ENCODE measurements around the gene JMJD1C.

Gene JMJD1C

DNA sequence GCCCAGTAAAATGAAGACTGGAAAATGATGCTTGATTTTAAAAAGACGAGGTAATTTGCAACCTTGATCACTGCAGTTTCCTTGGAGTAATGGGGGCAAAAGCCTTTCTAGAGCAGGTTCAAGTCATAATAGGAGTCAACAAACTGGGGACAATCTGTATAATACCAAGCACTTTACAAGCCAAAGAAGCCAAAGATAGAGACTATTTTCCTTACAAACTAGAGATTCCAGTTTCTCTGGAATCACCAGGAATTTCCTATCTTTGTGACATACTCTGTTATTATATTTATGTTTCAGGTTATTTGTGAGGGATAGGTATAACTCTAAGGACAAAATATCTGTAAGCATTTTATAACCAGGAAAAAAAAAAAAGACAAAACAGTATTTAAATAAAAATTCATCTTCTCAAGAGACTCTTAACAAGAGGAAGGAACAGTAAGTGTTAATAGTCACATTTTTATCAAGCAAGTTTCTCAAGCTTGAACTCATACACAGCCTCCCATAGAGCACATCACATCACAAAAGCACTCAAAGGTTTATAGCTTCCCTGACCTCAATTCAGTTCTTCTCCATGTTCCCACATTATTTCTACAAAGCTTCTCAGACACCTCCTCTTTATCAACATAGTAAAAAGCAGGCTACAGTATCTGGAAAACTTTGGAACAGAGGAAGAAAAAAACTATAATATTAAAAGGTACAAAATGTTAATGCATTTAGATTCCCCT is 18.9 kb downstream of the JMJD1C start:
- Histone ChIP-seq H2BK120ac (ENCODE audit: low read depth, low read length) (no peak overlapping the region), H2AK5ac (ENCODE audit: low read depth, low read length) (no peak overlapping the region), H3K27me3 (ENCODE audit: control insufficient read depth in 3 of 3, insufficient read depth in 3 of 3, low read depth in 1 of 3, low read length in 3 of 3) (no peaks in the 10 kb centered on the region), H4K8ac (ENCODE audit: low read depth, low read length) (no peak overlapping the region), H3K23ac (ENCODE audit: low read depth, low read length, poor library complexity) (no peak overlapping the region), H2BK12ac (ENCODE audit: low read length) (no peak overlapping the region), H3K14ac (ENCODE audit: low read length) (no peak overlapping the region), H3K4me3 (ENCODE audit: low read length in 2 of 2) (no peak overlapping the region), H3K27ac (replicated peaks; ENCODE audit: low read length) (no peak overlapping the region), H2AFZ (ENCODE audit: low read length) (no peak overlapping the region), H2BK5ac (ENCODE audit: low read length) (no peak overlapping the region), H3K9ac (ENCODE audit: low read depth, low read length, poor library complexity) (no peak overlapping the region), H3K79me1 (ENCODE audit: low read depth, low read length) (peaks cover 4% of the 10 kb centered on the region), H3K4me2 (ENCODE audit: insufficient read depth, low read length, poor library complexity, severe bottlenecking) (no peak overlapping the region), H3K4ac (ENCODE audit: low read length) (no peak overlapping the region), H3K4me1 (ENCODE audit: control insufficient read depth in 2 of 2, insufficient read depth in 1 of 2, low read depth in 1 of 2, low read length in 2 of 2) (no peaks in the 10 kb centered on the region), H2BK15ac (ENCODE audit: low read length) (no peak overlapping the region), H4K91ac (ENCODE audit: low read depth, low read length, poor library complexity) (no peak overlapping the region), H3K9me3 (replicated peaks in 1 of 2; ENCODE audit: control insufficient read depth in 2 of 2, insufficient read depth in 1 of 2, low read depth in 1 of 2, low read length in 2 of 2) (peaks cover 0 to 12% of the 10 kb centered on the region in 2 donors), H3K18ac (ENCODE audit: low read length) (no peak overlapping the region), H3K36me3 (replicated peaks in 1 of 2; ENCODE audit: control insufficient read depth in 2 of 2, insufficient read depth in 2 of 2, low read length in 2 of 2) (peaks cover 0 to 12% of the 10 kb centered on the region in 2 donors)
- DNase-seq (ENCODE audit: low spot score), result no peak
- no CpG with 5 or more reads among the region's 1 CpG for WGBS, 2 donors (ENCODE audit: extremely low coverage in 2 of 2, insufficient read length in 2 of 2, insufficient replicate concordance in 1 of 2)

GRCh38 chr10:63441404-63441803 is 24.4 kb downstream of the JMJD1C start:
- Histone ChIP-seq H3K36me3 (replicated peaks in 1 of 2; ENCODE audit: control insufficient read depth in 2 of 2, insufficient read depth in 2 of 2, low read length in 2 of 2) (peaks cover 0 to 7% of the 10 kb centered on the region in 2 donors), H4K91ac (ENCODE audit: low read depth, low read length, poor library complexity) (no peak overlapping the region), H2BK15ac (ENCODE audit: low read length) (no peak overlapping the region), H3K27me3 (ENCODE audit: control insufficient read depth in 3 of 3, insufficient read depth in 3 of 3, low read depth in 1 of 3, low read length in 3 of 3) (no peaks in the 10 kb centered on the region), H3K18ac (ENCODE audit: low read length) (no peak overlapping the region), H3K14ac (ENCODE audit: low read length) (no peak overlapping the region), H3K27ac (replicated peaks; ENCODE audit: low read length) (no peak overlapping the region), H2BK12ac (ENCODE audit: low read length) (no peak overlapping the region), H2BK5ac (ENCODE audit: low read length) (no peak overlapping the region), H3K4me3 (ENCODE audit: low read length in 2 of 2) (no peak overlapping the region), H4K8ac (ENCODE audit: low read depth, low read length) (no peak overlapping the region), H3K4ac (ENCODE audit: low read length) (no peak overlapping the region), H2AFZ (ENCODE audit: low read length) (no peak overlapping the region), H2BK120ac (ENCODE audit: low read depth, low read length) (no peak overlapping the region), H3K79me1 (ENCODE audit: low read depth, low read length) (peaks cover 4% of the 10 kb centered on the region), H3K4me1 (ENCODE audit: control insufficient read depth in 2 of 2, insufficient read depth in 1 of 2, low read depth in 1 of 2, low read length in 2 of 2) (peaks cover 0 to 2% of the 10 kb centered on the region in 2 donors), H2AK5ac (ENCODE audit: low read depth, low read length) (no peak overlapping the region), H3K23ac (ENCODE audit: low read depth, low read length, poor library complexity) (no peak overlapping the region), H3K9me3 (replicated peaks in 1 of 2; ENCODE audit: control insufficient read depth in 2 of 2, insufficient read depth in 1 of 2, low read depth in 1 of 2, low read length in 2 of 2) (no peaks in the 10 kb centered on the region), H3K4me2 (ENCODE audit: insufficient read depth, low read length, poor library complexity, severe bottlenecking) (no peak overlapping the region), H3K9ac (ENCODE audit: low read depth, low read length, poor library complexity) (no peak overlapping the region)
- no CpG with 5 or more reads among the region's 3 CpGs for WGBS, 2 donors (ENCODE audit: extremely low coverage in 2 of 2, insufficient read length in 2 of 2, insufficient replicate concordance in 1 of 2)
- no peak for DNase-seq (ENCODE audit: low spot score)

DNA sequence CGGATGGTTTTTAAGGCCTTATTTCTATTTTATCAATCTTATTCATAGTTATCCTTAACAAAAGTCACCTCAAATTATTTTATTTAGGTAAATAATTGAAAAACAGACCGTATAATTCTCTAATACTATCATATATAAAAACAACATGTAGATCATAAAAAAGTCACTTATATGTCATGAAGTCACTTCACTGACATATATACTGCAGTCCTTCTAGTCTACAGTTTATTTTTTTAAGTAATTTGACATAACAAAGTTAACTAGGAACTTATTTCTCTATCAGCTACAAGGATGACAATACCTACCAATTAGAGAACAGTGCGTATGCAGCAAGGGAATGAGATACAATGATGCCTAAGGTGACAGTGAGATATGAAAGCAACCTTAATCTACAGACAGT is 26.2 kb downstream of the JMJD1C start:
- Histone ChIP-seq H2BK120ac (ENCODE audit: low read depth, low read length) (no peak overlapping the region), H3K4me2 (ENCODE audit: insufficient read depth, low read length, poor library complexity, severe bottlenecking) (no peak overlapping the region), H3K14ac (ENCODE audit: low read length) (no peak overlapping the region), H4K91ac (ENCODE audit: low read depth, low read length, poor library complexity) (no peak overlapping the region), H3K79me1 (ENCODE audit: low read depth, low read length) (peaks cover 1% of the 10 kb centered on the region), H3K9me3 (replicated peaks in 1 of 2; ENCODE audit: control insufficient read depth in 2 of 2, insufficient read depth in 1 of 2, low read depth in 1 of 2, low read length in 2 of 2) (no peaks in the 10 kb centered on the region), H2AFZ (ENCODE audit: low read length) (no peak overlapping the region), H2AK5ac (ENCODE audit: low read depth, low read length) (no peak overlapping the region), H3K4me1 (ENCODE audit: control insufficient read depth in 2 of 2, insufficient read depth in 1 of 2, low read depth in 1 of 2, low read length in 2 of 2) (peaks cover 0 to 2% of the 10 kb centered on the region in 2 donors), H3K36me3 (replicated peaks in 1 of 2; ENCODE audit: control insufficient read depth in 2 of 2, insufficient read depth in 2 of 2, low read length in 2 of 2) (peaks cover 0 to 1% of the 10 kb centered on the region in 2 donors), H2BK5ac (ENCODE audit: low read length) (no peak overlapping the region), H2BK15ac (ENCODE audit: low read length) (no peak overlapping the region), H2BK12ac (ENCODE audit: low read length) (no peak overlapping the region), H4K8ac (ENCODE audit: low read depth, low read length) (no peak overlapping the region), H3K23ac (ENCODE audit: low read depth, low read length, poor library complexity) (no peak overlapping the region), H3K4me3 (ENCODE audit: low read length in 2 of 2) (no peak overlapping the region), H3K27ac (replicated peaks; ENCODE audit: low read length) (no peak overlapping the region), H3K18ac (ENCODE audit: low read length) (no peak overlapping the region), H3K4ac (ENCODE audit: low read length) (no peak overlapping the region), H3K9ac (ENCODE audit: low read depth, low read length, poor library complexity) (no peak overlapping the region), H3K27me3 (ENCODE audit: control insufficient read depth in 3 of 3, insufficient read depth in 3 of 3, low read depth in 1 of 3, low read length in 3 of 3) (no peaks in the 10 kb centered on the region)
- no peak for DNase-seq (ENCODE audit: low spot score)
- WGBS, 2 donors (ENCODE audit: extremely low coverage in 2 of 2, insufficient read length in 2 of 2, insufficient replicate concordance in 1 of 2), result no CpG with 5 or more reads among the region's 3 CpGs

GRCh38 chr10:63438506-63439498 is 27.0 kb downstream of the JMJD1C start:
- H3K9ac ChIP-seq (ENCODE audit: low read depth, low read length, poor library complexity), result no peak overlapping the region
- H3K18ac ChIP-seq (ENCODE audit: low read length), result no peak overlapping the region
- 100% methylated on average over 1 of the region's 8 CpGs; no CpG with 5 or more reads in 1 of the 2 donors for WGBS, 2 donors (ENCODE audit: extremely low coverage in 2 of 2, insufficient read length in 2 of 2, insufficient replicate concordance in 1 of 2)
- H3K9me3 ChIP-seq (replicated peaks in 1 of 2; ENCODE audit: control insufficient read depth in 2 of 2, insufficient read depth in 1 of 2, low read depth in 1 of 2, low read length in 2 of 2), result no peaks in the 10 kb centered on the region
- peaks cover 0 to 2% of the 10 kb centered on the region in 2 donors for H3K4me1 ChIP-seq (ENCODE audit: control insufficient read depth in 2 of 2, insufficient read depth in 1 of 2, low read depth in 1 of 2, low read length in 2 of 2)
- no peak overlapping the region for H2BK5ac ChIP-seq (ENCODE audit: low read length)
- no peak overlapping the region for H2BK12ac ChIP-seq (ENCODE audit: low read length)
- H3K79me1 ChIP-seq (ENCODE audit: low read depth, low read length), result no peaks in the 10 kb centered on the region
- no peak overlapping the region for H3K27ac ChIP-seq (replicated peaks; ENCODE audit: low read length)
- no peak overlapping the region for H3K23ac ChIP-seq (ENCODE audit: low read depth, low read length, poor library complexity)
- H4K8ac ChIP-seq (ENCODE audit: low read depth, low read length), result no peak overlapping the region
- H2BK15ac ChIP-seq (ENCODE audit: low read length), result no peak overlapping the region
- no peak for DNase-seq (ENCODE audit: low spot score)
- no peaks in the 10 kb centered on the region for H3K27me3 ChIP-seq (ENCODE audit: control insufficient read depth in 3 of 3, insufficient read depth in 3 of 3, low read depth in 1 of 3, low read length in 3 of 3)
- H3K4me2 ChIP-seq (ENCODE audit: insufficient read depth, low read length, poor library complexity, severe bottlenecking), result no peak overlapping the region
- no peak overlapping the region for H3K14ac ChIP-seq (ENCODE audit: low read length)
- H3K4ac ChIP-seq (ENCODE audit: low read length), result no peak overlapping the region
- no peak overlapping the region for H3K4me3 ChIP-seq (ENCODE audit: low read length in 2 of 2)
- no peak overlapping the region for H2AK5ac ChIP-seq (ENCODE audit: low read depth, low read length)
- no peaks in the 10 kb centered on the region for H3K36me3 ChIP-seq (replicated peaks in 1 of 2; ENCODE audit: control insufficient read depth in 2 of 2, insufficient read depth in 2 of 2, low read length in 2 of 2)
- no peak overlapping the region for H2AFZ ChIP-seq (ENCODE audit: low read length)
- no peak overlapping the region for H4K91ac ChIP-seq (ENCODE audit: low read depth, low read length, poor library complexity)
- no peak overlapping the region for H2BK120ac ChIP-seq (ENCODE audit: low read depth, low read length)

Measured in neuronal stem cell (in vitro differentiated cells).